Neuronal stem cell (in vitro differentiated cells): ENCODE results near the gene TFAP2E.

ENCODE experiments used
- DNase-seq: peaks from one replicate; pipeline ENCODE4 v3.0.0-alpha.2; 2013; ENCODE audit warnings: low spot score
- H2AFZ ChIP-seq: one replicate; pipeline ENCODE4 v1.6.1; 2013; ENCODE audit warnings: mild to moderate bottlenecking, low read length, inconsistent platforms
- H2AK5ac ChIP-seq: 2 replicates; pipeline ENCODE4 v1.6.1; 2013; ENCODE audit warnings: low read depth, mild to moderate bottlenecking, inconsistent platforms, low read length, moderate library complexity, mixed read lengths
- H2BK120ac ChIP-seq: 2 replicates; pipeline ENCODE4 v1.6.1; 2013; ENCODE audit warnings: low read depth, mild to moderate bottlenecking, inconsistent platforms, low read length, moderate library complexity, mixed read lengths
- H2BK12ac ChIP-seq: one replicate; pipeline ENCODE4 v1.6.1; 2013; ENCODE audit warnings: low read length, inconsistent platforms
- H2BK15ac ChIP-seq: 2 replicates; pipeline ENCODE4 v1.6.1; 2013; ENCODE audit warnings: mild to moderate bottlenecking, low read length, inconsistent platforms, mixed read lengths
- H2BK5ac ChIP-seq: one replicate; pipeline ENCODE4 v1.6.1; 2013; ENCODE audit warnings: inconsistent platforms, mild to moderate bottlenecking, low read length, moderate library complexity
- H3K14ac ChIP-seq: one replicate; pipeline ENCODE4 v1.6.1; 2013; ENCODE audit warnings: low read length, inconsistent platforms
- H3K18ac ChIP-seq: 2 replicates; pipeline ENCODE4 v1.6.1; 2013; ENCODE audit warnings: low read length, inconsistent platforms
- H3K23ac ChIP-seq: 2 replicates; pipeline ENCODE4 v1.6.1; 2013; ENCODE audit warnings: low read depth, mild to moderate bottlenecking, mixed read lengths, low read length, inconsistent platforms; ENCODE audit not compliant: poor library complexity
- H3K27ac ChIP-seq: replicated peaks from 3 replicates; pipeline ENCODE4 v1.5.1; 2013; ENCODE audit warnings: low read length, inconsistent platforms
- H3K27me3 ChIP-seq, 3 experiments: 2 replicates each; pipeline ENCODE4 v1.6.1; 2013; ENCODE audit warnings: low read length in 3 of 3, mild to moderate bottlenecking in 2 of 3, inconsistent platforms in 1 of 3, low read depth in 1 of 3, mixed read lengths in 1 of 3, moderate library complexity in 1 of 3; ENCODE audit not compliant: control insufficient read depth in 3 of 3, insufficient read depth in 3 of 3
- H3K36me3 ChIP-seq, 2 donors: replicated peaks in 1 of 2; 2 replicates each; pipeline ENCODE4 v1.6.1; 2013; ENCODE audit warnings: low read length in 2 of 2; ENCODE audit not compliant: control insufficient read depth in 2 of 2, insufficient read depth in 2 of 2
- H3K4ac ChIP-seq: 2 replicates; pipeline ENCODE4 v1.6.1; 2013; ENCODE audit warnings: inconsistent platforms, mild to moderate bottlenecking, low read length, moderate library complexity
- H3K4me1 ChIP-seq, 2 donors: 1 replicate in 1 of 2; 2 replicates in 1 of 2; pipeline ENCODE4 v1.6.1; 2013; ENCODE audit warnings: low read length in 2 of 2, low read depth in 1 of 2; ENCODE audit not compliant: control insufficient read depth in 2 of 2, insufficient read depth in 1 of 2
- H3K4me2 ChIP-seq: one replicate; pipeline ENCODE4 v1.6.1; 2013; ENCODE audit warnings: mild to moderate bottlenecking, low read length, inconsistent platforms; ENCODE audit not compliant: insufficient read depth, poor library complexity, severe bottlenecking
- H3K4me3 ChIP-seq, 2 donors: 2 replicates each; pipeline ENCODE4 v1.5.1; 2013; ENCODE audit warnings: low read length in 2 of 2, mild to moderate bottlenecking in 2 of 2, inconsistent platforms in 1 of 2, moderate library complexity in 1 of 2
- H3K79me1 ChIP-seq: one replicate; pipeline ENCODE4 v1.6.1; 2013; ENCODE audit warnings: low read depth, mild to moderate bottlenecking, inconsistent platforms, low read length, moderate library complexity
- H3K9ac ChIP-seq: one replicate; pipeline ENCODE4 v1.6.1; 2013; ENCODE audit warnings: mild to moderate bottlenecking, low read depth, low read length, inconsistent platforms; ENCODE audit not compliant: poor library complexity
- H3K9me3 ChIP-seq, 2 donors: replicated peaks in 1 of 2; 2 replicates each; pipeline versions ENCODE3 to v1.6.1; 2013; ENCODE audit warnings: low read length in 2 of 2, mild to moderate bottlenecking in 2 of 2, inconsistent platforms in 1 of 2, low read depth in 1 of 2, mixed read lengths in 1 of 2, moderate library complexity in 1 of 2; ENCODE audit not compliant: control insufficient read depth in 2 of 2, insufficient read depth in 1 of 2
- H4K8ac ChIP-seq: one replicate; pipeline ENCODE4 v1.6.1; 2013; ENCODE audit warnings: low read depth, mild to moderate bottlenecking, inconsistent platforms, low read length, moderate library complexity
- H4K91ac ChIP-seq: one replicate; pipeline ENCODE4 v1.6.1; 2013; ENCODE audit warnings: low read length, low read depth, mild to moderate bottlenecking, inconsistent platforms; ENCODE audit not compliant: poor library complexity
- WGBS, 2 donors: extraction: QIAGEN DNeasy Blood & Tissue Kit; methylation state at CpG; one replicate each; pipeline ENCODE4 v1.1.7; 2013; ENCODE audit warnings: missing lambda C conversion rate in 2 of 2, mixed read lengths in 1 of 2; ENCODE audit not compliant: insufficient read length in 2 of 2, insufficient replicate concordance in 1 of 2; ENCODE audit errors: extremely low coverage in 2 of 2; 5-methylcytosine and 5-hydroxymethylcytosine counted together

The TFAP2E gene

GRCh38 chr1:35622510-35623178 is 49.5 kb downstream of the TFAP2E start:
- Histone ChIP-seq H3K9me3 (peaks cover 0 to 2% of the 10 kb centered on the region in 2 donors), H3K4me2 (no peak overlapping the region), H2BK120ac (no peak overlapping the region), H3K4ac (no peak overlapping the region), H2AK5ac (no peak overlapping the region), H3K27ac (no peak overlapping the region), H3K4me3 (no peak overlapping the region), H3K27me3 (no peaks in the 10 kb centered on the region), H3K18ac (no peak overlapping the region), H2BK15ac (no peak overlapping the region), H4K91ac (no peak overlapping the region), H3K79me1 (no peaks in the 10 kb centered on the region), H3K9ac (no peak overlapping the region), H3K14ac (no peak overlapping the region), H3K23ac (no peak overlapping the region), H4K8ac (no peak overlapping the region), H2BK12ac (no peak overlapping the region), H3K36me3 (peaks cover 10 to 85% of the 10 kb centered on the region in 2 donors), H3K4me1 (no peaks in the 10 kb centered on the region), H2BK5ac (no peak overlapping the region), H2AFZ (no peak overlapping the region)
- no CpG with 5 or more reads among the region's 4 CpGs for WGBS, 2 donors
- no peak for DNase-seq

GRCh38 chr1:35623832-35624231 is 50.7 kb downstream of the TFAP2E start:
- Histone ChIP-seq H3K79me1 (no peaks in the 10 kb centered on the region), H3K18ac (no peak overlapping the region), H3K4ac (no peak overlapping the region), H4K8ac (no peak overlapping the region), H2BK12ac (no peak overlapping the region), H3K36me3 (peaks cover 10 to 84% of the 10 kb centered on the region in 2 donors), H2BK5ac (no peak overlapping the region), H2BK120ac (no peak overlapping the region), H3K4me2 (no peak overlapping the region), H3K4me1 (no peaks in the 10 kb centered on the region), H3K27me3 (no peaks in the 10 kb centered on the region), H2AK5ac (no peak overlapping the region), H4K91ac (no peak overlapping the region), H3K4me3 (no peak overlapping the region), H3K23ac (no peak overlapping the region), H3K9me3 (peaks cover 0 to 2% of the 10 kb centered on the region in 2 donors), H3K27ac (no peak overlapping the region), H3K9ac (no peak overlapping the region), H2AFZ (no peak overlapping the region), H3K14ac (no peak overlapping the region), H2BK15ac (no peak overlapping the region)
- DNase-seq, result no peak

- peaks cover 17 to 91% of the 10 kb centered on the region in 2 donors for H3K36me3 ChIP-seq
- no peak overlapping the region for H2AFZ ChIP-seq
- no peaks in the 10 kb centered on the region for H3K9me3 ChIP-seq
- H3K27ac ChIP-seq, result no peak overlapping the region
- H3K4ac ChIP-seq, result no peak overlapping the region
- no peak overlapping the region for H3K4me3 ChIP-seq
- H3K27me3 ChIP-seq, result no peaks in the 10 kb centered on the region
- no peak overlapping the region for H2BK12ac ChIP-seq
- H2BK5ac ChIP-seq, result no peak overlapping the region
- H3K4me2 ChIP-seq, result no peak overlapping the region
- no peak for DNase-seq
- H2BK15ac ChIP-seq, result no peak overlapping the region
- no peak overlapping the region for H4K91ac ChIP-seq
- H3K14ac ChIP-seq, result no peak overlapping the region
- no peak overlapping the region for H2BK120ac ChIP-seq
- WGBS, 2 donors, result no CpG with 5 or more reads among the region's 2 CpGs
- no peak overlapping the region for H3K23ac ChIP-seq
- H3K79me1 ChIP-seq, result no peaks in the 10 kb centered on the region
- H2AK5ac ChIP-seq, result no peak overlapping the region
- no peak overlapping the region for H3K9ac ChIP-seq
- no peaks in the 10 kb centered on the region for H3K4me1 ChIP-seq
- H4K8ac ChIP-seq, result no peak overlapping the region
- H3K18ac ChIP-seq, result no peak overlapping the region
These were observed 55.9 kb downstream of the TFAP2E start for GRCh38 chr1:35629051-35629450.

- H4K8ac ChIP-seq, result no peak overlapping the region
- no peak overlapping the region for H4K91ac ChIP-seq
- H3K4me3 ChIP-seq, result no peak overlapping the region
- no peaks in the 10 kb centered on the region for H3K9me3 ChIP-seq
- H3K4ac ChIP-seq, result no peak overlapping the region
- H3K27ac ChIP-seq, result no peak overlapping the region
- H3K23ac ChIP-seq, result no peak overlapping the region
- H3K4me1 ChIP-seq, result no peaks in the 10 kb centered on the region
- no peak overlapping the region for H2BK15ac ChIP-seq
- no CpG with 5 or more reads among the region's 3 CpGs for WGBS, 2 donors
- no peak overlapping the region for H2BK5ac ChIP-seq
- no peaks in the 10 kb centered on the region for H3K79me1 ChIP-seq
- no peak overlapping the region for H2AFZ ChIP-seq
- H2AK5ac ChIP-seq, result no peak overlapping the region
- no peak for DNase-seq
- H2BK120ac ChIP-seq, result no peak overlapping the region
- H2BK12ac ChIP-seq, result no peak overlapping the region
- H3K18ac ChIP-seq, result no peak overlapping the region
- H3K4me2 ChIP-seq, result no peak overlapping the region
- no peaks in the 10 kb centered on the region for H3K27me3 ChIP-seq
- H3K36me3 ChIP-seq, result peaks cover 21 to 96% of the 10 kb centered on the region in 2 donors
- no peak overlapping the region for H3K14ac ChIP-seq
- no peak overlapping the region for H3K9ac ChIP-seq
These were observed 58.3 kb downstream of the TFAP2E start for GRCh38 chr1:35631396-35631795.
